Smooth muscle cell of trachea (primary cell): ENCODE data around the gene WDR45B. TPM values are rescaled to one million over a fixed set of nuclear protein-coding genes. Genes with fewer than 3 reads are reported as not detected.

Experiments used
- total RNA-seq: library from RNA; depleted of rRNA; stranded (reverse); fragments of >200 nt; gene quantifications from 2 replicates; pipeline ENCODE4 v1.2.1, GENCODE V29; 2014

Gene WDR45B
- total RNA-seq, result 51.3 and 58.1 TPM in 2 replicates

DNA sequence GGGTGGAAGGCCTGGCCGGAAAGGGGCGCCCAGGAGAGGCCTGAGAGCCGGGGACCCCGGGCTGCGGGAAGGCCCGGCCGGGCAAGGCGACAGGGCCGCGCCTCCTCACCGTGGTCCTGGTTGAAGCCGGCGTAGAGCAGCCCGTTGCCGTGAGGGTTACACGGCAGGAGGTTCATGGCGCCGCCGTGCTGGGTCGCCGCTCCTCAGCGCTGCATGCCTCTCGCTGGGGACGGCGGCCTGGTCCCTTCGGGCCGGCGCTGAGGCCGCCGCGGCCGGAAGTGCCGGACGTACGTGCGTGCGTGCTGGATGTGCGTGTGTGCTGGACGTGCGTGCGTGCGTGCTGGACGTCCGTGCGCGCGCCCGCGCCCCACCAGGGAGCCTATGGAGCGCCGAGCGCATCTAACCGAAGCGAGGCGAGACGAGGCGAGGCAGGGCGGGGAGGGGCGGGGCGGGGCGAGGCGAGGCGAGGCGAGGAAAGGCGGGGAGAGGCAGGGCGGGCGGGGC lies at the start of gene WDR45B:
WDR45B (minus strand) TSS at position 280 of the 504 bp plus-strand sequence; CDS start at position 176, 104 bp downstream.

Other genes with a start within 250 kb of the WDR45B start
- gene HEXD, start 230.1 kb downstream of the WDR45B start, total RNA-seq, result 13.2 and 16.9 TPM in 2 replicates
- gene OGFOD3, start 229.9 kb downstream of the WDR45B start, total RNA-seq, result 36.2 and 64.2 TPM in 2 replicates
- gene CYBC1, start 197.7 kb downstream of the WDR45B start, total RNA-seq, result 87.3 and 108 TPM in 2 replicates
- gene NARF, start 189.7 kb downstream of the WDR45B start, total RNA-seq, result 33.1 and 39.1 TPM in 2 replicates
- 24.4 and 46.1 TPM in 2 replicates for gene FOXK2, start 128.7 kb downstream of the WDR45B start, total RNA-seq
- 5.8 and 20.0 TPM in 2 replicates for gene RAB40B, start 50.3 kb upstream of the WDR45B start, total RNA-seq
- 14.4 and 27.8 TPM in 2 replicates for gene FN3KRP, start 68.3 kb upstream of the WDR45B start, total RNA-seq
- gene FN3K, start 87.2 kb upstream of the WDR45B start, total RNA-seq, result 4.8 and 6.9 TPM in 2 replicates
- 45.5 and 65.6 TPM in 2 replicates for gene TBCD, start 103.6 kb upstream of the WDR45B start, total RNA-seq
- gene ZNF750, start 191.6 kb upstream of the WDR45B start, total RNA-seq, result under 0.01 TPM in 1 of 2 replicates, not detected in the other